HepG2 (cell line): ENCODE measurements around the gene MTR. TPM values are rescaled to one million over a fixed set of nuclear protein-coding genes. Genes with fewer than 3 reads are reported as not detected.

Experiments used
- ARID4A ChIP-seq: sonication (generic); formaldehyde crosslinking; IDR thresholded peaks from 2 replicates; pipeline ENCODE4 v1.5.0; 2020; ENCODE audit warnings: mild to moderate bottlenecking, missing genetic modification reagents, borderline replicate concordance
- KLF15 ChIP-seq: sonication (generic); formaldehyde crosslinking; IDR thresholded peaks from 2 replicates; pipeline ENCODE4 v1.8.1; 2023; ENCODE audit warnings: borderline replicate concordance, mild to moderate bottlenecking, inconsistent platforms, missing genetic modification reagents, mixed read lengths
- TAF1 ChIP-seq: sonication (generic); formaldehyde crosslinking; IDR thresholded peaks from 2 replicates; pipeline ENCODE4 v1.4.0; 2020; ENCODE audit warnings: missing genetic modification reagents
- ZNF788 ChIP-seq: sonication (generic); formaldehyde crosslinking; IDR thresholded peaks from 2 replicates; pipeline ENCODE4 v1.5.0; 2020; ENCODE audit warnings: mild to moderate bottlenecking, missing genetic modification reagents, borderline replicate concordance
- polyA plus RNA-seq, 8 experiments: library from polyadenylated mRNA; depleted of rRNA in 3 of 8; stranded (reverse) in 7 of 8; unstranded in 1 of 8; fragments of >200 nt; fragmentation: Illumina TruSeq in 4 of 8; extraction: Trizol in 4 of 8; gene quantifications; 2 replicates each; pipeline versions ENCODE4 v1.2.1 to v1.2.3, GENCODE V29; 2011 to 2016; ENCODE audit warnings: low read depth in 4 of 8, missing spikeins in 1 of 8, mixed read lengths in 1 of 8; ENCODE audit not compliant: insufficient read depth in 1 of 8
- total RNA-seq, 5 experiments: library from RNA; depleted of rRNA; stranded (reverse); fragments of >200 nt; fragmentation: Illumina TruSeq; extraction: Trizol; gene quantifications; 2 replicates each; pipeline ENCODE4 v1.2.3, GENCODE V29; 2016; ENCODE audit warnings: low read depth in 1 of 5
- TF ChIP-seq, protein P1 (sequence below): sonication (generic); formaldehyde crosslinking; IDR thresholded peaks from 2 replicates; pipeline ENCODE4 v1.4.0; 2020; ENCODE audit warnings: missing genetic modification reagents, mild to moderate bottlenecking, borderline replicate concordance

Gene MTR
- total and polyA plus RNA-seq, 2 of the 13 experiments (the other 11 are each of a cell fraction or from before 2014, with no cell fraction given), result 16.3 to 36.1 TPM

- no peak for TF ChIP-seq ARID4A (CRISPR knock-in tag)
- TF ChIP-seq KLF15 (CRISPR knock-in tag), result no peak
- no peak for TF ChIP-seq TAF1 (CRISPR knock-in tag)
- TF ChIP-seq, protein P1, sequence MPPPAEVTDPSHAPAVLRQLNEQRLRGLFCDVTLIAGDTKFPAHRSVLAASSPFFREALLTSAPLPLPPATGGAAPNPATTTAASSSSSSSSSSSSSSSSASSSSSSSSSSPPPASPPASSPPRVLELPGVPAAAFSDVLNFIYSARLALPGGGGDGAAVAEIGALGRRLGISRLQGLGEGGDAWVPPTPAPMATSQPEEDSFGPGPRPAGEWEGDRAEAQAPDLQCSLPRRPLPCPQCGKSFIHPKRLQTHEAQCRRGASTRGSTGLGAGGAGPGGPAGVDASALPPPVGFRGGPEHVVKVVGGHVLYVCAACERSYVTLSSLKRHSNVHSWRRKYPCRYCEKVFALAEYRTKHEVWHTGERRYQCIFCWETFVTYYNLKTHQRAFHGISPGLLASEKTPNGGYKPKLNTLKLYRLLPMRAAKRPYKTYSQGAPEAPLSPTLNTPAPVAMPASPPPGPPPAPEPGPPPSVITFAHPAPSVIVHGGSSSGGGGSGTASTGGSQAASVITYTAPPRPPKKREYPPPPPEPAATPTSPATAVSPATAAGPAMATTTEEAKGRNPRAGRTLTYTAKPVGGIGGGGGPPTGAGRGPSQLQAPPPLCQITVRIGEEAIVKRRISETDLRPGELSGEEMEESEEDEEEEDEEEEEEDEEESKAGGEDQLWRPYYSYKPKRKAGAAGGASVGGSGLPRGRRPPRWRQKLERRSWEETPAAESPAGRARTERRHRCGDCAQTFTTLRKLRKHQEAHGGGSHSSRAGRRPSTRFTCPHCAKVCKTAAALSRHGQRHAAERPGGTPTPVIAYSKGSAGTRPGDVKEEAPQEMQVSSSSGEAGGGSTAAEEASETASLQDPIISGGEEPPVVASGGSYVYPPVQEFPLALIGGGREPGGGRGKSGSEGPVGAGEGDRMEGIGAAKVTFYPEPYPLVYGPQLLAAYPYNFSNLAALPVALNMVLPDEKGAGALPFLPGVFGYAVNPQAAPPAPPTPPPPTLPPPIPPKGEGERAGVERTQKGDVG (CRISPR knock-in tag), result no peak
- TF ChIP-seq ZNF788, result no peak
- TF ChIP-seq, all 625 proteins: peak for 0
These were observed 153.9 kb downstream of the MTR start (continued) for GRCh38 chr1:236948996-236949395.
